ENCODE data around the gene TANK.
"Not testable (repeated sequence)": the region's sequence is repeated elsewhere in the genome, so short reads cannot be mapped to it uniquely, and the experiment has no call there.

Gene TANK

DNA sequence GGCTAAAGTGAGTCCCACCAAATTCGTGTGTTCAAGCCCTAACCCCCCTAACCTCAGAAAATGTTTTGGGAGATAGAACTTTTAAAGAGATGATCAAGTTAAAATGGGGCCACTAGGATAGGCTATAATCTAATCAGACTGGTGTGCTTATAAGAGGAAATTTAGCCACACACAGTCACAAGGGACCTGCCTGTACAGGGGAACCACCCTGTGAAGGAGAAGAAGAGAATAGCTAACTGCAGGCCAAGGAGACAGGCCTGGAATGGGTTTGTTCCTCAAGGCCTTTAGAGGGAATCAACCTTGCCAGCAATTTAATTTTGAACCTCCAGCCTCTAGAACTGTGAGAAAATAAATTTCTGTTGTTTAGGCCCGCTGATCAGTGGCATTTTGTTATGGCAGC lies 36.0 kb upstream of the TANK start:
- H3K27ac ChIP-seq: no peak overlapping the region
- TF ChIP-seq, protein P1, sequence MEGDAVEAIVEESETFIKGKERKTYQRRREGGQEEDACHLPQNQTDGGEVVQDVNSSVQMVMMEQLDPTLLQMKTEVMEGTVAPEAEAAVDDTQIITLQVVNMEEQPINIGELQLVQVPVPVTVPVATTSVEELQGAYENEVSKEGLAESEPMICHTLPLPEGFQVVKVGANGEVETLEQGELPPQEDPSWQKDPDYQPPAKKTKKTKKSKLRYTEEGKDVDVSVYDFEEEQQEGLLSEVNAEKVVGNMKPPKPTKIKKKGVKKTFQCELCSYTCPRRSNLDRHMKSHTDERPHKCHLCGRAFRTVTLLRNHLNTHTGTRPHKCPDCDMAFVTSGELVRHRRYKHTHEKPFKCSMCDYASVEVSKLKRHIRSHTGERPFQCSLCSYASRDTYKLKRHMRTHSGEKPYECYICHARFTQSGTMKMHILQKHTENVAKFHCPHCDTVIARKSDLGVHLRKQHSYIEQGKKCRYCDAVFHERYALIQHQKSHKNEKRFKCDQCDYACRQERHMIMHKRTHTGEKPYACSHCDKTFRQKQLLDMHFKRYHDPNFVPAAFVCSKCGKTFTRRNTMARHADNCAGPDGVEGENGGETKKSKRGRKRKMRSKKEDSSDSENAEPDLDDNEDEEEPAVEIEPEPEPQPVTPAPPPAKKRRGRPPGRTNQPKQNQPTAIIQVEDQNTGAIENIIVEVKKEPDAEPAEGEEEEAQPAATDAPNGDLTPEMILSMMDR (conservative IDR thresholded peaks at IDR 0.05): no peak
- TF ChIP-seq ZFX (IDR thresholded peaks at IDR 0.05): no peak

DNA sequence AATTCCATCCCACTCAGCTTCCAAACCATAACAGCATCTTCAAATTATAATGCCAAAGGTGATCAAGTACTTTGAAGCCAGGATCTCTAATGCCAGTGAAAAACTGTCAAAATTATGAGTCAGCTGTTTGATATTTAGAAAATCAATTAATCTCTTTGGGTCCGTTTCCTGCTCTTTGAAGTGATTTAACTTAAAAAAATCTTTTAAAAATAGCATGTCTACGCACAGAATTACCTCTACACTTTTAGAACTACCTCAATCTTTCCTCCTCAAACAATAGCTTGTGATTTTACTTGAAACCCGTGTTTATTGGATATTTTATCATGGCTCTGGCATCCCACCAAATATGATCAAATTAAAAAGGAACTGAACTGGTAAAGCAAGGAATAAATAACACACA lies 31.3 kb upstream of the TANK start:
- TF ChIP-seq, protein P1 (conservative IDR thresholded peaks at IDR 0.05): no peak
- TF ChIP-seq ZFX (IDR thresholded peaks at IDR 0.05): no peak
- H3K27ac ChIP-seq: no peak overlapping the region

DNA sequence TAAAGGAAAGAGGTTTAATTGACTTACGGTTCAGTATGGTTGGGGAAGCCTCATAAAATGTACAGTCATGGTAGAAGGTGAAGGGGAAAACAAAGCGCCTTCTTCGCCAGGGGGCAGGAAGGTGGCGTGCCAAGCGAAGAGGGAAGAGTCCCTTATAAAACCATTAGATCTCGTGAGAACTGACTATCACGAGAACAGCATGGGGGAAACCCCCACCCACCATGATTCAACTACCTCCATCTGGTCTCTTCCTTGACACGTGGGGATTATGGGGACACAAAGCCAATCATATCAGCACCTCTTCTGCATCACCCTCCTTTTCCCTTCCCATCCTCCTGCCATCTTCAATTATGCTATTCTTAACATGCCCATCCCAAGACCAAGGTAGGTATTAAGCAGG lies 29.9 kb upstream of the TANK start:
- H3K27ac ChIP-seq: no peak overlapping the region
- TF ChIP-seq ZFX (IDR thresholded peaks at IDR 0.05): no peak
- TF ChIP-seq, protein P1 (conservative IDR thresholded peaks at IDR 0.05): no peak

DNA sequence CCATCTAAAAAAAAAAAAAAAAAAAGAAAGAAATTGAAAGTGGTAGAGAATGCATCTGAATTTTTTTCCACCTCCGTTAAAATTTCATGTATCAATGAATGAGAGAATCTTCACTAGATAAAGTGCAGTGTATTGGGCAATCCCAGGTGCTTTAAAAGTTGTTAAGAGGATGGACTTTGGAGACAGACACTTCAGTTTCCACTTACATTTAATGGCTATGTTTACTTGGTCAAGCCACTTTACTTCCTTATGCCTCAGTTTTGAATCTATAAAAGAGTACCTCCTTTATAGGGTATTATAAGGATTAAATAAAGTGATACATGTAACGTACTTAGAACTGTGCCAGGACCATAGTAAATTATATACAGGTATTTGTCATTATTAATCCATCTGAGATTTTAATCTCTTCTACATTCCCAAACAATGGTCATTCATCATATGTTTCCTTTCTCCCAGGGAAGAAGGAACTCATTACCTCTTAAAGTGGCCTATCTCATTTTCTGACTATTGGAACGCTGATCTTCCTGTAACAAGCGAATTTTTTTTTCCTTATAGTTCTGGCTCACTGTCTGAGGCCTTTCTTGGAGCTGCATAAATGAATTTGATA lies 29.1 kb upstream of the TANK start:
- TF ChIP-seq, protein P1 (conservative IDR thresholded peaks at IDR 0.05): no peak
- no peak for TF ChIP-seq ZFX (IDR thresholded peaks at IDR 0.05)
- no peak overlapping the region for H3K27ac ChIP-seq

DNA sequence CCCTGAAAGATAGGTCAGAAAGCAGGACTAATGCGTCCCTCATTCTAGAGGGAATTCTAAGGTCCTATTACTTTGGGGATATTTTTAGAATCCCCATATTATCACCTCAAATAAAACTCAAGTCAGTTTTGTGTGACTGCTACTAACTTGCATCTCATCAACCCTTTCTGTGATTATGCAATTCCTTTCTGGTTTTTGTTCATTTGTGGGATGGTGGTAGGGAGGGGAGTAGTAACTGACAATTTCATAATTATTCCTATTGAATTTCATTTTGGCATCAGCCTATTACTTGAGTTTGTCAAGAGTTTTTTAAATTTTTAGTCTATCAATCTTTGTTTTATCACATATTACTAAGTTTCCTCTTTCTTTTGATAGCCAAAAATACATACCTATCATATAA lies 28.4 kb upstream of the TANK start:
- no peak for TF ChIP-seq ZFX (IDR thresholded peaks at IDR 0.05)
- TF ChIP-seq, protein P1 (conservative IDR thresholded peaks at IDR 0.05): no peak
- no peak overlapping the region for H3K27ac ChIP-seq

DNA sequence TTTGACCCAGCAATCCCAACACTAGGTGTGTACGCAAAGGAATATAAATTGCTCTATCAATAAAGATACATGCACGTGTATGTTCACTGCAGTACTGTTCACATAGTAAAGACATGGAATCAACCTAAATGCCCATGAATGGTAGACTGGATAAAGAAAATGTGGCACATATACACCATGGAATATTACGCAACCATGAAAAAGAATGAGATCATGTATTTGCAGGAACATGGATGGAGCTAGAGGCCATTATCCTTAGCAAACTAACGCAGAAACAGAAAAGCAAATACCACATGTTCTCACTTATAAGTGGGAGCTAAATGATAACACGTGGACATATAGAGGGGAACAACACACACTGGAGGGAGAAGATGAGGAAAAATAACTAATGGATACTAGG lies 27.8 kb upstream of the TANK start:
- H3K27ac ChIP-seq: not testable (repeated sequence)

DNA sequence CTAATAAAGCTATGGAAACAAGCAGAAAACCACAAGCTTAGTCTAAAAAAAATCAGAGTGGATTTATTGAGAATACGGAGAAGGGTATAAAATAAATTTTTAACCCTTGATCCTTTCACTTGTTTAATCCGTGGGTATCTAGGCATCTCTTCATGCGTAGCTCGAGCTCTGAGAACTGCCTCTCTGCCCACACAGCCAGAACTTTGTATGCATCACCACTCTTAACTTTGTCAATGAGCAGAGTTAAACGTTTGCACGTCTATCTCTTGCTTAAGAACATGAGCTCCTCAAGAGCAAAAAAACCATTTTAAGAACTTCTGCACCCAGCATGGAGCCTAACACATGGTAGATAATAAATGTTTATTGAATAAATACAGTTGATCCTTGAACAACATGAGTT lies 26.9 kb upstream of the TANK start:
- TF ChIP-seq, protein P1 (conservative IDR thresholded peaks at IDR 0.05): no peak
- no peak for TF ChIP-seq ZFX (IDR thresholded peaks at IDR 0.05)
- no peak overlapping the region for H3K27ac ChIP-seq

Measured in C4-2B (cell line).